IMR-90 (cell line): ENCODE data around the gene TMEM131. TPM values are rescaled to one million over a fixed set of nuclear protein-coding genes. Genes with fewer than 3 reads are reported as not detected.

Experiments used
- ATAC-seq: fragments of 200-7000 bp; cut with Tn5 transposase; 2 replicates; pipeline ENCODE4 v1.9.1; 2020; ENCODE audit warnings: low read depth, mild to moderate bottlenecking, moderate library complexity
- BruUV-seq: library from RNA; stranded (reverse); fragments of 400-500 nt; replicated peaks from 2 replicates; lab custom pipeline; 2021; lab: Mats Ljungman, UMichigan
- CTCF ChIA-PET: fragments of 300-600 bp; formaldehyde crosslinking; extraction: SDS; loops from one replicate; lab custom pipeline; 2021; ENCODE audit warnings: antibody characterized with exemption; lab: Yijun Ruan, JAX
- POLR2A ChIA-PET: fragments of 300-600 bp; sonication (Branson Sonifier 250); formaldehyde crosslinking; loops from one replicate; lab custom pipeline; 2022; ENCODE audit warnings: antibody characterized with exemption; ENCODE audit not compliant: unreplicated experiment; lab: Charles Lee
- DNase-seq: peaks from one replicate; pipeline ENCODE4 v3.0.0; 2013
- H2AFZ ChIP-seq: replicated peaks from 2 replicates; pipeline ENCODE3; 2013; ENCODE audit warnings: low read length, mild to moderate bottlenecking; ENCODE audit not compliant: poor library complexity
- H2AK5ac ChIP-seq: 2 replicates; pipeline ENCODE4 v1.6.1; 2013; ENCODE audit warnings: low read depth, low read length, inconsistent platforms
- H2AK9ac ChIP-seq: replicated peaks from 2 replicates; pipeline ENCODE3; 2013; ENCODE audit warnings: mild to moderate bottlenecking, low read depth, low read length, moderate library complexity; ENCODE audit not compliant: poor library complexity
- H2BK120ac ChIP-seq: 2 replicates; pipeline ENCODE4 v1.6.1; 2013; ENCODE audit warnings: low read depth, low read length, inconsistent platforms
- H2BK15ac ChIP-seq: 3 replicates; pipeline ENCODE4 v1.6.1; 2013; ENCODE audit warnings: low read depth, low read length, inconsistent platforms
- H2BK20ac ChIP-seq: 2 replicates; pipeline ENCODE4 v1.6.1; 2013; ENCODE audit warnings: low read depth, mild to moderate bottlenecking, inconsistent platforms, low read length, moderate library complexity
- H2BK5ac ChIP-seq: 2 replicates; pipeline ENCODE4 v1.6.1; 2013; ENCODE audit warnings: mild to moderate bottlenecking, low read depth, low read length, inconsistent platforms; ENCODE audit not compliant: poor library complexity, severe bottlenecking
- H3K14ac ChIP-seq: replicated peaks from 2 replicates; pipeline ENCODE4 v1.6.1; 2013; ENCODE audit warnings: low read depth, low read length, inconsistent platforms
- H3K18ac ChIP-seq: 2 replicates; pipeline ENCODE4 v1.6.1; 2013; ENCODE audit warnings: low read depth, low read length, control low read depth
- H3K23ac ChIP-seq: 2 replicates; pipeline ENCODE4 v1.6.1; 2013; ENCODE audit warnings: low read depth, low read length, inconsistent platforms
- H3K27ac ChIP-seq: 2 replicates; pipeline ENCODE4 v1.5.1; 2013; ENCODE audit warnings: mild to moderate bottlenecking, control low read depth, low read length; ENCODE audit not compliant: insufficient read depth
- H3K27me3 ChIP-seq: 2 replicates; pipeline ENCODE4 v1.6.1; 2013; ENCODE audit warnings: low read length; ENCODE audit not compliant: control insufficient read depth, insufficient read depth
- H3K36me3 ChIP-seq: 2 replicates; pipeline ENCODE4 v1.6.1; 2013; ENCODE audit warnings: low read length, mixed read lengths; ENCODE audit not compliant: control insufficient read depth, insufficient read depth
- H3K4ac ChIP-seq: 2 replicates; pipeline ENCODE4 v1.6.1; 2013; ENCODE audit warnings: low read depth, low read length, inconsistent platforms
- H3K4me1 ChIP-seq: 2 replicates; pipeline ENCODE4 v1.6.1; 2013; ENCODE audit warnings: low read length, mixed read lengths; ENCODE audit not compliant: control insufficient read depth, insufficient read depth
- H3K4me2 ChIP-seq: 2 replicates; pipeline ENCODE4 v1.6.1; 2013; ENCODE audit warnings: low read depth, mild to moderate bottlenecking, control low read depth, low read length, moderate library complexity
- H3K4me3 ChIP-seq: 2 replicates; pipeline ENCODE4 v1.5.1; 2013; ENCODE audit warnings: low read depth, mild to moderate bottlenecking, control low read depth, low read length, moderate library complexity; ENCODE audit not compliant: insufficient read depth
- H3K56ac ChIP-seq: 2 replicates; pipeline ENCODE4 v1.6.1; 2013; ENCODE audit warnings: low read length, inconsistent platforms; ENCODE audit not compliant: insufficient read depth; ENCODE audit errors: extremely low read depth
- H3K79me1 ChIP-seq, 2 experiments: 2 replicates each; pipeline ENCODE4 v1.6.1; 2013; ENCODE audit warnings: low read length in 2 of 2, inconsistent platforms in 1 of 2, low read depth in 1 of 2
- H3K9ac ChIP-seq: 2 replicates; pipeline ENCODE4 v1.6.1; 2013; ENCODE audit warnings: low read depth, low read length, control low read depth
- H3K9me1 ChIP-seq: 2 replicates; pipeline ENCODE4 v1.6.1; 2013; ENCODE audit warnings: low read length, inconsistent platforms; ENCODE audit not compliant: insufficient read depth
- H3K9me3 ChIP-seq: 2 replicates; pipeline ENCODE4 v1.6.1; 2013; ENCODE audit warnings: low read length; ENCODE audit not compliant: control insufficient read depth, insufficient read depth
- H4K20me1 ChIP-seq: 2 replicates; pipeline ENCODE4 v1.6.1; 2013; ENCODE audit warnings: low read length, inconsistent platforms; ENCODE audit not compliant: insufficient read depth
- H4K5ac ChIP-seq: 2 replicates; pipeline ENCODE4 v1.6.1; 2013; ENCODE audit warnings: mild to moderate bottlenecking, low read depth, low read length, control low read depth
- H4K8ac ChIP-seq, 2 experiments: 2 replicates each; pipeline ENCODE4 v1.6.1; 2013; ENCODE audit warnings: low read depth in 2 of 2, low read length in 2 of 2, control low read depth in 1 of 2, inconsistent platforms in 1 of 2
- H4K91ac ChIP-seq: 2 replicates; pipeline ENCODE4 v1.6.1; 2013; ENCODE audit warnings: low read depth, low read length, inconsistent platforms; ENCODE audit not compliant: insufficient read depth
- MAFK ChIP-seq: IDR thresholded peaks from 2 replicates; pipeline ENCODE4 v1.6.1; 2012; ENCODE audit warnings: low read depth, low read length, improper control_type of control experiment
- RCOR1 ChIP-seq: IDR thresholded peaks from 2 replicates; pipeline ENCODE4 v1.6.1; 2012; ENCODE audit warnings: mild to moderate bottlenecking, low read length, improper control_type of control experiment; ENCODE audit not compliant: insufficient replicate concordance
- WGBS, 2 experiments: methylation state at CpG; one replicate each; pipeline versions ENCODE4 v1.1.5 to v1.1.7; 2013; ENCODE audit warnings: missing lambda C conversion rate in 2 of 2; ENCODE audit not compliant: insufficient read length in 1 of 2; ENCODE audit errors: extremely low coverage in 2 of 2; 5-methylcytosine and 5-hydroxymethylcytosine counted together
- dilution Hi-C: fragments of 300-500 bp; cut with HindIII; formaldehyde crosslinking; loops from one replicate; pipeline ENCODE4 v1.14.3; 2018; ENCODE audit warnings: low sequenced_read_pairs; ENCODE audit not compliant: unreplicated experiment
- in situ Hi-C: fragments of 300-500 bp; cut with MboI; formaldehyde crosslinking; loops from 3 replicates; pipeline ENCODE4 v1.14.3; 2019; ENCODE audit warnings: low sequenced_read_pairs, inconsistent platforms, mixed read lengths
- intact Hi-C: fragments of 100-400 bp; cut with micrococcal nuclease; formaldehyde crosslinking; loops from 2 replicates; pipeline ENCODE4 v1.10.0; 2022
- polyA plus RNA-seq, 3 experiments: library from polyadenylated mRNA; depleted of rRNA; stranded (reverse); fragments of >200 nt; gene quantifications; 2 replicates each; pipeline ENCODE4 v1.2.3, GENCODE V29; 2012; ENCODE audit warnings: low replicate concordance in 1 of 3
- total RNA-seq: library from RNA; depleted of rRNA; stranded (reverse); fragments of >200 nt; gene quantifications from 2 replicates; pipeline ENCODE4 v1.2.3, GENCODE V29; 2012

The TMEM131 gene
- total and polyA plus RNA-seq, 2 of the 4 experiments (the other 2 are of a cell fraction): 13.3 to 14.0 TPM

- H3K79me1 ChIP-seq: peaks cover 23 to 43% of the 10 kb centered on the region in 2 experiments
- H3K56ac ChIP-seq: no peak overlapping the region
- H3K4me1 ChIP-seq: peaks cover 6% of the 10 kb centered on the region
- H3K9ac ChIP-seq: no peak overlapping the region
- peaks cover 3% of the 10 kb centered on the region for H3K9me1 ChIP-seq
- no peak overlapping the region for H2BK5ac ChIP-seq
- no peak overlapping the region for H4K8ac ChIP-seq
- no peak overlapping the region for H2AK9ac ChIP-seq
- no peak for TF ChIP-seq RCOR1
- TF ChIP-seq MAFK: peak; percentile 17; the same call in 1 of the 2 replicates
- in situ Hi-C loops: no loop called here
- no peak overlapping the region for H4K91ac ChIP-seq
- no peaks in the 10 kb centered on the region for H3K9me3 ChIP-seq
- H3K4ac ChIP-seq: no peak overlapping the region
- H3K4me3 ChIP-seq: no peak overlapping the region
- ATAC-seq (no peak), DNase-seq (no peak)
- H2BK120ac ChIP-seq: no peak overlapping the region
- no peak overlapping the region for H2BK20ac ChIP-seq
- peaks cover 38% of the 10 kb centered on the region for H4K20me1 ChIP-seq
- no peak overlapping the region for H4K5ac ChIP-seq
- no peak overlapping the region for H2AK5ac ChIP-seq
- CTCF ChIA-PET: no interaction called here
- H3K27ac ChIP-seq: no peak overlapping the region
- POLR2A ChIA-PET: no interaction called here
- H3K4me2 ChIP-seq: no peak overlapping the region
- no peak overlapping the region for H2AFZ ChIP-seq
- no TSS peak for BruUV-seq
- no peaks in the 10 kb centered on the region for H3K27me3 ChIP-seq
- H3K18ac ChIP-seq: no peak overlapping the region
- no peaks in the 10 kb centered on the region for H3K36me3 ChIP-seq
- H3K23ac ChIP-seq: no peak overlapping the region
- H3K14ac ChIP-seq: no peak overlapping the region
- WGBS, 2 experiments: no CpG with 5 or more reads among the region's 4 CpGs
- no peak overlapping the region for H2BK15ac ChIP-seq
- intact Hi-C loops: no loop called here
- dilution Hi-C loops: no loop called here
Measured at GRCh38 chr2:97932975-97933662, 62.6 kb downstream of the TMEM131 start.
